HG03575 (cell line): ENCODE measurements around the gene MMP24.

Experiments used
- ATAC-seq: cut with Tn5 transposase; IDR thresholded peaks from one replicate; pipeline ENCODE4 v1.9.1; 2021; ENCODE audit not compliant: unreplicated experiment, insufficient number of reproducible peaks, low FRiP score; ENCODE audit errors: extremely low read depth

The MMP24 gene

DNA sequence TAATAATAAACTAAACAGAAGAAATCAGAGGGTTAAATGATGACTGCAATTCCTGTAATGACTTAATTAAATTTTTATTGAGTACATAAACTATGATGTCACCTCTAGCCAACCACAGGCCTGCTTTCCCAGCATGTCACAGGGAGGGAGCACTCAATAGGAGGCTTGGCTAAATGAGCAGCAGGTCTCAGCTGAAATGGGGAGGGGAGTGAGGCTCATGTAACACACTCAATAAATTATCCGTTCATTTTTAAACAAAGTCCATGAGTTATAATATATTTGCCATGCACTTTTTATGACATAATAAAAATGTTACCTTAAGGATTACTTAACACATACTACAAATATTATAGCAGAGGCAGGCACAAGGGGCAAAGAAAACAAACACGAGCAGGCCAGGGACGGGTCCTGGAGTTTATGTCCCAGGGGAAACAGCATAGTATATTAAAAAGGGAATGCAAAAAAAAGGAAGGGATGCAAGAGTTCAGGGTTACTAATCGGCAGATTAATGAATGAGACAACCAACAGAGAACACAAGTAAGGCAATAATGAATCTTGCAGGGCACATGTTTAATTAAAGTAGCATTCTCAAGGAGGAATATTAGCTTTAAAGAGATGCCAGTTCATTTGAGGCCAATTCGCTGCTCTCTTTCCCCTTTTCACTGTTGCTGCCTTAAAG, 92.8 kb downstream of the MMP24 start:
- ATAC-seq, result no peak

DNA sequence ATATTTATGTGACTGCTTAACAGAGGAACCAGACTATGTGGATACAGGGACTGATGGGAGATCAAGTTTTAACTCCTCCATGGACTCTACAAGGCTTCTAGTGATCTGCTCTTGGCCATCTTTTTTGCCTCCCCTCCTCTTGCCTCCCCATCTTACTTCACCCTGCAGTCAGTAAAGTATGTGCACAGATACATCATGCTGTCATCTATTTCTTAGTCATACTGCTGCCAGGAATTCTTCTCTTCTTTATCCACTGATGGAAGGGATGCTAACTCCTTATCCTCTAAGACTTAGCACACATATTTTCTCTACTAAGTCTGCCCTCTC, 93.3 kb downstream of the MMP24 start:
- ATAC-seq, result no peak

DNA sequence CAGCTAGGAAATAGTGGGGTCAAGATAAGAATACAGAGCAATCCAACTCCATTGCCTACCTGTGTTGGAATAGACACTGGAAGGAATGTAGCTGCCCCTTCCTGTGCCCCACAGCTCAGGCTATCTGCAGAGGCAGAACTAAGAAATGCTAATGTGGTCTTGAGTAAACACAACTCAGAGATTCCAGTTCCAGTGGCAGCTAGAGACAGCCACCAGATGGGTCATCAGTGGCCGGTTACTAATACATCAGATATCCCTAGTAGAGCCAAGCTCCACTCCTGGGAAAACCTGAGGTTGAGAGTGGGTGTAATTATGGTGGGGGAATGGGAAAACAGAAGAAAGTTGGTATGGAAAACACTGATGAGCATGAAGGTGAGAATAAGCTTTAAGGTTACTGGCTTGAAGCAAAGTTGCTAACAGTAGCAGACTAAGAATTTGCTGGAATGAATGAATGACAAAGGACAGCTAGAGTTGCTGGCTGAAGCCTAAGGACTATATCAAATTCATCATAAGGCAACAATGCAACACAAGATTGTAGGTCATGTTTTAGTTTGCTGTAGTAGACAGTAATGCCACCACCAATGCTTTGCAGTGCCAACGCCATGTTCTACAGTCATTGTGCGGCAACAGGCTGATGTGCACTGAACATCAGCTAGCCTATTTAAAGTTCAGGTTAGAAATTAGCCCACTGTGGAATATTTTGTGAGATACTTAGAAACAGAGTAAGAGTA, 94.1 kb downstream of the MMP24 start:
- ATAC-seq, result no peak

DNA sequence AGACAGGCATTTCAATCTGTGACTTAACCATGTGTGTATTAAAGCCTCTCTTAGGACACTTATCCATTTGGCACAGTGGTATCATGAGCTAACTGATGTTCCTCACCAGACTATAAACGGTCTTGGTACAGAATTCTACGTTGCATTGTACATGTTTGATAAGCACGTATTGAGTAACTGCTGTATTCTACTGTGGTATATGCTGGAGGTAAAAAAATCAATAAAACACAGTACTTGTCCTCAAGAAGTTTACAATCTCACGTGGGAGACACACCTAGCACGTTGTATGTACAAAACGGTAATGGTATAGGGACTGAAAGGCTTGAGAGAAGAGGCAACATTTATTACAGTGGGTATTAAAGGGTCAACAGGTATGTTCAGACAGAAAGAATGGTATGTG, 98.9 kb downstream of the MMP24 start:
- no peak for ATAC-seq

DNA sequence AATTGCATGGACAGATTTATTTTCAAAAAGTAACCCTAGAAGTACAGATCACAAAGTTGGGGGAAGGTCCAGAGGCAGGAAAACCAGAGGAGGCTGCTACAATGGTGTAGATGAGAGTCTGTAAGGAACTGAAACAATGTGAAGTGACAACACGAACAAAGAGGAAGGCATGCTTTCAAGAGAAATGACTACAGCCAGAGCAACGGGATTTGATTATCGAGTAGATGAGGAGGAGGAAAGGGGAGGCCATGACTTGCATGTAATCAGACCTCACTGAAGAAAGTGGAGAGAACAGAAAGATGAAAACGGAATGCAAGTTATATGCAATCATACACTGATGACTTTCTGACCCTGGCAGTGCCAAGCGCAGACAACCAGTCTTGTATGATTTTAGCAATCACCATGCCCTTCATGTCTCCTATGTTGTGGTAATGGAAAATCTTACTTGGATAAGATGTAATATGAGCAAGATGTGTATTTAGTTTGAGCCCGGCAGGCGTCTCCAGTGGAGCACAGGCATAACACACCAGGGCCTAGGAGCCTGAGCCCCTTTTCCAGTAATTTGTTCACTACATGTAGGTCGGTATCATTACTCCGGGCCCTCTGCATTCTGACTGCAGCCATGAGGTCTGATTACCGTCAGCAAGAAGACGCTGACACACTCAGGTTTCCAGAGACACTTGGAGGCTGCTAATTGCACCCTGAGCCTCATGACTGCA, 99.7 kb downstream of the MMP24 start:
- no peak for ATAC-seq
